Karpas-422 (cell line): ENCODE results near the gene CREB3L2. TPM values are rescaled to one million over a fixed set of nuclear protein-coding genes. Genes with fewer than 3 reads are reported as not detected.

Source experiments
- DNase-seq: peaks from one replicate; pipeline ENCODE4 v3.0.0-alpha.2; 2015
- H2AFZ ChIP-seq: fragments of 200-600 bp; sonication (generic); 2 replicates; pipeline ENCODE4 v1.6.1; 2014; ENCODE audit warnings: antibody characterized with exemption, low read length, mixed read lengths
- H3K27ac ChIP-seq: fragments of 200-600 bp; sonication (generic); 2 replicates; pipeline ENCODE4 v1.5.1; 2014; ENCODE audit warnings: mild to moderate bottlenecking, low read length, moderate library complexity
- H3K27me3 ChIP-seq: fragments of 200-600 bp; sonication (generic); 2 replicates; pipeline ENCODE4 v1.6.1; 2014; ENCODE audit warnings: low read length, mixed read lengths
- H3K36me3 ChIP-seq: fragments of 200-600 bp; sonication (generic); 2 replicates; pipeline ENCODE4 v1.6.1; 2014; ENCODE audit warnings: low read length, mixed read lengths; ENCODE audit not compliant: insufficient read depth
- H3K4me1 ChIP-seq: fragments of 200-600 bp; sonication (generic); 2 replicates; pipeline ENCODE4 v1.6.1; 2014; ENCODE audit warnings: mild to moderate bottlenecking, low read length, mixed read lengths
- H3K4me2 ChIP-seq: fragments of 200-600 bp; sonication (generic); 2 replicates; pipeline ENCODE4 v1.6.1; 2014; ENCODE audit warnings: low read length, low read depth, mild to moderate bottlenecking; ENCODE audit not compliant: poor library complexity, severe bottlenecking
- H3K4me3 ChIP-seq: fragments of 200-600 bp; sonication (generic); 2 replicates; pipeline ENCODE4 v1.5.1; 2014; ENCODE audit warnings: mild to moderate bottlenecking, antibody characterized with exemption, low read length, mixed read lengths
- H3K79me2 ChIP-seq: fragments of 200-600 bp; sonication (generic); 2 replicates; pipeline ENCODE4 v1.6.1; 2014; ENCODE audit warnings: mild to moderate bottlenecking, low read length, mixed read lengths
- H3K9ac ChIP-seq: fragments of 200-600 bp; sonication (generic); 2 replicates; pipeline ENCODE4 v1.6.0; 2014; ENCODE audit warnings: low read length
- H3K9me2 ChIP-seq: fragments of 200-600 bp; sonication (generic), shearing (Covaris generic); replicated peaks from 2 replicates; pipeline ENCODE4 v1.6.0; 2014; ENCODE audit warnings: mild to moderate bottlenecking, low read length, moderate library complexity; ENCODE audit not compliant: insufficient read depth
- H3K9me3 ChIP-seq: fragments of 300-700, 200-600 bp; sonication (generic); 2 replicates; pipeline ENCODE4 v1.6.1; 2014; ENCODE audit warnings: low read length, mixed read lengths
- H4K20me1 ChIP-seq: fragments of 200-600 bp; sonication (generic); 2 replicates; pipeline ENCODE4 v1.6.1; 2014; ENCODE audit warnings: mild to moderate bottlenecking, antibody characterized with exemption, low read length, low read depth; ENCODE audit not compliant: insufficient read depth
- total RNA-seq: library from RNA; depleted of rRNA; stranded (reverse); fragments of >200 nt; shearing (Covaris generic); gene quantifications from 2 replicates; pipeline ENCODE4 v1.2.3, GENCODE V29; 2014; ENCODE audit warnings: low replicate concordance

Gene CREB3L2
- total RNA-seq, 1 experiment from 2014 or later, result not detected

- H3K27ac ChIP-seq, result no peak overlapping the region
- no peak overlapping the region for H2AFZ ChIP-seq
- no peaks in the 10 kb centered on the region for H3K79me2 ChIP-seq
- H3K9ac ChIP-seq, result no peak overlapping the region
- no peaks in the 10 kb centered on the region for H3K9me3 ChIP-seq
- no peaks in the 10 kb centered on the region for H4K20me1 ChIP-seq
- H3K4me1 ChIP-seq, result no peaks in the 10 kb centered on the region
- no peaks in the 10 kb centered on the region for H3K27me3 ChIP-seq
- DNase-seq, result no peak
- no peak overlapping the region for H3K4me3 ChIP-seq
- no peak overlapping the region for H3K4me2 ChIP-seq
- no peaks in the 10 kb centered on the region for H3K36me3 ChIP-seq
- no peaks in the 10 kb centered on the region for H3K9me2 ChIP-seq
Observed at GRCh38 chr7:137881607-137882260, 120.2 kb downstream of the CREB3L2 start.

- Histone ChIP-seq H3K27me3 (no peaks in the 10 kb centered on the region), H2AFZ (no peak overlapping the region), H4K20me1 (no peaks in the 10 kb centered on the region), H3K9me3 (no peaks in the 10 kb centered on the region), H3K9ac (no peak overlapping the region), H3K79me2 (no peaks in the 10 kb centered on the region), H3K27ac (no peak overlapping the region), H3K4me3 (no peak overlapping the region), H3K4me1 (no peaks in the 10 kb centered on the region), H3K4me2 (no peak overlapping the region), H3K36me3 (no peaks in the 10 kb centered on the region), H3K9me2 (no peaks in the 10 kb centered on the region)
- no peak for DNase-seq
Observed at GRCh38 chr7:137880432-137880831, 121.5 kb downstream of the CREB3L2 start.

- Histone ChIP-seq H3K4me2 (no peak overlapping the region), H3K9me3 (no peaks in the 10 kb centered on the region), H3K9ac (no peak overlapping the region), H3K9me2 (no peaks in the 10 kb centered on the region), H3K27me3 (no peaks in the 10 kb centered on the region), H3K4me1 (no peaks in the 10 kb centered on the region), H3K4me3 (no peak overlapping the region), H2AFZ (no peak overlapping the region), H3K36me3 (no peaks in the 10 kb centered on the region), H4K20me1 (no peaks in the 10 kb centered on the region), H3K27ac (no peak overlapping the region), H3K79me2 (no peaks in the 10 kb centered on the region)
- DNase-seq, result no peak
Observed at GRCh38 chr7:137879357-137880158, 122.3 kb downstream of the CREB3L2 start.

- H2AFZ ChIP-seq, result no peak overlapping the region
- H3K4me1 ChIP-seq, result no peaks in the 10 kb centered on the region
- no peaks in the 10 kb centered on the region for H4K20me1 ChIP-seq
- no peaks in the 10 kb centered on the region for H3K9me3 ChIP-seq
- H3K9ac ChIP-seq, result no peak overlapping the region
- H3K27ac ChIP-seq, result no peak overlapping the region
- no peak overlapping the region for H3K4me2 ChIP-seq
- H3K4me3 ChIP-seq, result no peak overlapping the region
- H3K9me2 ChIP-seq, result no peaks in the 10 kb centered on the region
- no peaks in the 10 kb centered on the region for H3K27me3 ChIP-seq
- H3K79me2 ChIP-seq, result no peaks in the 10 kb centered on the region
- no peaks in the 10 kb centered on the region for H3K36me3 ChIP-seq
- no peak for DNase-seq
Observed at GRCh38 chr7:137878333-137878961, 123.4 kb downstream of the CREB3L2 start.

GRCh38 chr7:137877027-137877675 is 124.7 kb downstream of the CREB3L2 start:
- no peak overlapping the region for H2AFZ ChIP-seq
- H3K4me1 ChIP-seq, result no peaks in the 10 kb centered on the region
- H3K4me2 ChIP-seq, result no peak overlapping the region
- H3K9me2 ChIP-seq, result no peaks in the 10 kb centered on the region
- H3K36me3 ChIP-seq, result no peaks in the 10 kb centered on the region
- H3K9ac ChIP-seq, result no peak overlapping the region
- no peaks in the 10 kb centered on the region for H3K27me3 ChIP-seq
- DNase-seq, result no peak
- no peaks in the 10 kb centered on the region for H3K9me3 ChIP-seq
- no peak overlapping the region for H3K27ac ChIP-seq
- no peaks in the 10 kb centered on the region for H3K79me2 ChIP-seq
- H3K4me3 ChIP-seq, result no peak overlapping the region
- no peaks in the 10 kb centered on the region for H4K20me1 ChIP-seq

- H3K36me3 ChIP-seq, result no peaks in the 10 kb centered on the region
- H3K9me3 ChIP-seq, result no peaks in the 10 kb centered on the region
- no peaks in the 10 kb centered on the region for H3K9me2 ChIP-seq
- no peak overlapping the region for H3K27ac ChIP-seq
- H3K27me3 ChIP-seq, result no peaks in the 10 kb centered on the region
- DNase-seq, result no peak
- H3K4me2 ChIP-seq, result no peak overlapping the region
- H2AFZ ChIP-seq, result no peak overlapping the region
- no peaks in the 10 kb centered on the region for H4K20me1 ChIP-seq
- H3K79me2 ChIP-seq, result no peaks in the 10 kb centered on the region
- H3K4me3 ChIP-seq, result no peak overlapping the region
- H3K9ac ChIP-seq, result no peak overlapping the region
- no peaks in the 10 kb centered on the region for H3K4me1 ChIP-seq
Observed at GRCh38 chr7:137875746-137876145, 126.1 kb downstream of the CREB3L2 start.

GRCh38 chr7:137873979-137874777 is 127.7 kb downstream of the CREB3L2 start:
- Histone ChIP-seq H3K36me3 (no peaks in the 10 kb centered on the region), H2AFZ (no peak overlapping the region), H3K4me2 (no peak overlapping the region), H3K9me3 (no peaks in the 10 kb centered on the region), H3K27ac (no peak overlapping the region), H3K9ac (no peak overlapping the region), H4K20me1 (no peaks in the 10 kb centered on the region), H3K79me2 (no peaks in the 10 kb centered on the region), H3K4me1 (no peaks in the 10 kb centered on the region), H3K27me3 (no peaks in the 10 kb centered on the region), H3K4me3 (no peak overlapping the region), H3K9me2 (no peaks in the 10 kb centered on the region)
- no peak for DNase-seq
